Testis (tissue), 3 donors: ENCODE results near the gene KRT2. TPM values are rescaled to one million over a fixed set of nuclear protein-coding genes. Genes with fewer than 3 reads are reported as not detected.

Experiments
- DNase-seq: peaks from one replicate; pipeline ENCODE4 v3.0.0-alpha.2; 2019
- H3K27ac ChIP-seq, 2 donors: fragments of 200-600 bp; sonication (generic); one replicate each; pipeline ENCODE4 v1.5.1; 2019
- H3K27me3 ChIP-seq: fragments of 200-600 bp; sonication (generic); one replicate; pipeline ENCODE4 v1.5.1; 2019
- H3K36me3 ChIP-seq: fragments of 200-600 bp; sonication (generic); one replicate; pipeline ENCODE4 v1.5.1; 2017; ENCODE audit warnings: low read depth; ENCODE audit errors: missing control alignments
- H3K4me1 ChIP-seq: fragments of 200-600 bp; sonication (generic); one replicate; pipeline ENCODE4 v1.5.1; 2019
- H3K4me3 ChIP-seq, 2 donors: fragments of 200-600 bp; sonication (generic); one replicate each; pipeline ENCODE4 v1.5.1; 2017 to 2019
- H3K9me3 ChIP-seq: fragments of 200-600 bp; sonication (generic); one replicate; pipeline ENCODE4 v1.5.1; 2017
- POLR2A ChIP-seq: fragments of 450-650 bp; IDR thresholded peaks from one replicate; pipeline ENCODE4 v1.6.1; 2017; ENCODE audit warnings: antibody characterized with exemption, mild to moderate bottlenecking, moderate library complexity
- WGBS, 2 donors: methylation state at CpG; one replicate each; pipeline ENCODE4 v1.1.5; 2018; 5-methylcytosine and 5-hydroxymethylcytosine counted together
- intact Hi-C: fragments of 100-400 bp; cut with DNase I; formaldehyde crosslinking; loops from one replicate; pipeline ENCODE4 v1.15.1; 2023; ENCODE audit warnings: low total_unique reads
- polyA plus RNA-seq: library from polyadenylated mRNA; stranded (reverse); fragments of 350-450 nt; fragmentation: Illumina TruSeq; extraction: RNeasy Lipid Tissue Mini Kit (QIAGEN cat#74804); gene quantifications from one replicate; pipeline ENCODE4 v1.2.3, GENCODE V29; 2014; ENCODE audit warnings: low read depth, low replicate concordance; ENCODE audit not compliant: insufficient read depth
- total RNA-seq, 2 donors: library from RNA; depleted of rRNA; stranded (reverse); fragments of >200 nt; gene quantifications; one replicate each; pipeline ENCODE4 v1.2.3, GENCODE V29; 2016
- TF ChIP-seq, protein P1 (sequence below), 3 experiments: fragments of 450-650 bp in 2 of 3; fragments of 200-600 bp in 1 of 3; sonication (generic) in 1 of 3; IDR thresholded peaks; one replicate each; pipeline ENCODE4 v1.5.1; 2016 to 2019; ENCODE audit warnings: antibody characterized with exemption in 3 of 3, mild to moderate bottlenecking in 2 of 3, moderate library complexity in 1 of 3

Gene KRT2
- total and polyA plus RNA-seq, 3 donors from 2014 or later: not detected

DNA sequence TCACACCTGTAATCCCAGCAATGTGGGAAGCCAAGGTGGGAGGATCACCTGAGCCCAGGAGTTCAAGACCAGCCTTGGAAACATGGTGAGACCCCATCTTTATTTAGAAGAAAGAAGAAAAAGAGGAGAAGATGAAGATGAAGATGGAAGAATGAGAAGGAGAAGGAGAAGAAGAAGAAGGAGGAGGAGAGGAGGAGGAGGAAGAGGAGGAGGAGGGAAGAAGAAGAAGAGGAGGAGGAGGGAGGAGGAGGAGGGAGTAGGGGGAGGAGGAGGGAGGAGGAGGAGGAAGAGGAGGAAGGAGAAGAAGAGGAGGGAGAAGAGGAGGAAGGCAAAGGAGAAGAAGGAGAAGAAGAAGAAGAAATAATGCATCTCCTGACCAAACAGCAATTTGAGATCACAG lies 37.2 kb upstream of the KRT2 start:
- no peak for TF ChIP-seq POLR2A
- TF ChIP-seq, protein P1, sequence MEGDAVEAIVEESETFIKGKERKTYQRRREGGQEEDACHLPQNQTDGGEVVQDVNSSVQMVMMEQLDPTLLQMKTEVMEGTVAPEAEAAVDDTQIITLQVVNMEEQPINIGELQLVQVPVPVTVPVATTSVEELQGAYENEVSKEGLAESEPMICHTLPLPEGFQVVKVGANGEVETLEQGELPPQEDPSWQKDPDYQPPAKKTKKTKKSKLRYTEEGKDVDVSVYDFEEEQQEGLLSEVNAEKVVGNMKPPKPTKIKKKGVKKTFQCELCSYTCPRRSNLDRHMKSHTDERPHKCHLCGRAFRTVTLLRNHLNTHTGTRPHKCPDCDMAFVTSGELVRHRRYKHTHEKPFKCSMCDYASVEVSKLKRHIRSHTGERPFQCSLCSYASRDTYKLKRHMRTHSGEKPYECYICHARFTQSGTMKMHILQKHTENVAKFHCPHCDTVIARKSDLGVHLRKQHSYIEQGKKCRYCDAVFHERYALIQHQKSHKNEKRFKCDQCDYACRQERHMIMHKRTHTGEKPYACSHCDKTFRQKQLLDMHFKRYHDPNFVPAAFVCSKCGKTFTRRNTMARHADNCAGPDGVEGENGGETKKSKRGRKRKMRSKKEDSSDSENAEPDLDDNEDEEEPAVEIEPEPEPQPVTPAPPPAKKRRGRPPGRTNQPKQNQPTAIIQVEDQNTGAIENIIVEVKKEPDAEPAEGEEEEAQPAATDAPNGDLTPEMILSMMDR (IDR thresholded peaks at IDR 0.05): no peak
- Histone ChIP-seq H3K4me1 (peaks cover 8% of the 10 kb centered on the region), H3K9me3 (no peaks in the 10 kb centered on the region), H3K27ac (no peak overlapping the region), H3K36me3 (no peaks in the 10 kb centered on the region), H3K4me3 (no peak overlapping the region), H3K27me3 (no peaks in the 10 kb centered on the region)
- intact Hi-C loops: no loop called here
- no peak for DNase-seq

GRCh38 chr12:52688481-52688880 lies 36.5 kb upstream of the KRT2 start:
- intact Hi-C loops: no loop called here
- H3K4me1 ChIP-seq: peaks cover 8% of the 10 kb centered on the region
- no peak overlapping the region for H3K4me3 ChIP-seq
- TF ChIP-seq, protein P1 (IDR thresholded peaks at IDR 0.05): no peak
- no peak for TF ChIP-seq POLR2A
- no peak overlapping the region for H3K27ac ChIP-seq
- 83 to 85% methylated on average over 2 of the region's 2 CpGs for WGBS, 2 donors
- no peaks in the 10 kb centered on the region for H3K27me3 ChIP-seq
- no peaks in the 10 kb centered on the region for H3K9me3 ChIP-seq
- no peak for DNase-seq
- no peaks in the 10 kb centered on the region for H3K36me3 ChIP-seq

DNA sequence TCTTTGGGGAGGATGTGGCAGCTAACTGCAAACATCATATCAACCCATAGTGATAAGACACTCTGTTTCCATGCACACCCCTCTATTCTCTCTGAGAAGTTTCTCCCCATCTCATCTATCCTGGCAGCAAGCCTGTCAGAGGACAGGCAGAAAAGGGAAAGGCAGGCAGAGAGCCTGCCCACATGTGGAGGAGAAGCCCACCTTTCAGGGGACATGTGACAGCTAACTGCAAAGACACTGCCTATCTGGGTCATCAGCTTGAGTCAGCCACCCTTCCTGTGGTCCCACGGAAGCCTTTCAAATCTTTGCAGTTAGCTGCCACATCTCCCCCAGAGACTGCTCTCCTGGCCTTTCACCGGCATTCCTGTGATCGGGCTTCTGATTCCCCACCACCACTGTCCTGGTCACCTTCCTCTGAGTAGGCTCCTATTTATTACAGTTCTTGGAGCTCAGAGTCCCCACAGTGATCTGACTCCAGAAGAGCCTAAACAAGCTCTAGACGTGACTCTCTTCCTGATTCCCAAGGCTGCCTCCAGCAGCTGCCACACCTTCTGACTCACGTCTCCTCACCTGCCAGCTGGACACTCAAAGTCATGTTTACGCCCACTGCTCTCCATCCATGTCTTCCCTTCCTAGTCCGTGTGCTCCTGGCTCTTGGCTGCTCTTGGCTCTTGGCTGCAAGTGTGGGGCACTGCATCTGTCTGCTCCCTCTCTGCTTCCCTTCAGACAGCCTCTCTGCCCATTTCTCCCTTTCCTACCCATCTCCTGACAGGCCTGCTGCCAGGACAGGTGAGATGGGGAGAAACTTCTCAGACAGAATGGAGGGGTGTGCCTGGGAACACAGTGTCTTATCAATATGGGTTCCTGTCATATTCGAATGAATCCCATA lies 35.7 kb upstream of the KRT2 start:
- no peaks in the 10 kb centered on the region for H3K36me3 ChIP-seq
- no peak overlapping the region for H3K4me3 ChIP-seq
- WGBS, 2 donors: 86 to 93% methylated on average over 8 of the region's 8 CpGs
- intact Hi-C loops: no loop called here
- DNase-seq: no peak
- no peaks in the 10 kb centered on the region for H3K27me3 ChIP-seq
- no peak overlapping the region for H3K27ac ChIP-seq
- H3K9me3 ChIP-seq: no peaks in the 10 kb centered on the region
- TF ChIP-seq, protein P1 (IDR thresholded peaks at IDR 0.05): no peak
- TF ChIP-seq POLR2A: no peak
- H3K4me1 ChIP-seq: peaks cover 8% of the 10 kb centered on the region

- no peaks in the 10 kb centered on the region for H3K27me3 ChIP-seq
These were observed 34.9 kb upstream of the KRT2 start for GRCh38 chr12:52686756-52687487.

More at GRCh38 chr12:52686756-52687487, 34.9 kb upstream of the KRT2 start:
- Histone ChIP-seq H3K36me3 (no peaks in the 10 kb centered on the region), H3K9me3 (no peaks in the 10 kb centered on the region), H3K4me3 (no peak overlapping the region), H3K4me1 (peaks cover 10% of the 10 kb centered on the region), H3K27ac (no peak overlapping the region)
- WGBS, 2 donors: 84 to 87% methylated on average over 9 of the region's 9 CpGs
- TF ChIP-seq, protein P1 (IDR thresholded peaks at IDR 0.05): no peak
- DNase-seq: no peak
- intact Hi-C loops: no loop called here
